NCI-H510A (cell line): ENCODE data around the gene ATP1B2.
"Not testable (repeated sequence)": the region's sequence is repeated elsewhere in the genome, so short reads cannot be mapped to it uniquely, and the experiment has no call there.

Experiments
- DNase-seq: peaks from one replicate; lab custom pipeline; 2025; lab: John Stamatoyannopoulos, UW

The ATP1B2 gene

DNA sequence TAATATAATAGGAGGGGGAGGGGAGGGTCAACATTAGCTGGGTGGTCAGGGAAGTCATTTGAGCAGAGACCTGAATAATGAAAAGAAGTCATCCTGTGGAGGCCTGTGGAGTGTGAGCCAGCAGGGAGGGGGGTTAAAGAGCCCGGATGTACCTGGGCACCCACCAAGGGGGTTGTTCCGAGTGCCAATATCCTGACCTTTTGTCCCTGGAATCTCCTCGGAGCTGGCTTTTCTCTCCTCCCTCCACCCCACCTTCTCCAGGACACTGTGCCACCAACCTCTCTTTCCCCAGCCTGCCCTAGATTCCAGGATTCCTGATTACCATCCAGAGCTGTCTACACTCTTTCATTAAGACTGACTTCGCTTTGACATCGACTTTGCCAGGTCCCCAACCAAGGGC, 14.6 kb upstream of the ATP1B2 start:
- DNase-seq: no peak

DNA sequence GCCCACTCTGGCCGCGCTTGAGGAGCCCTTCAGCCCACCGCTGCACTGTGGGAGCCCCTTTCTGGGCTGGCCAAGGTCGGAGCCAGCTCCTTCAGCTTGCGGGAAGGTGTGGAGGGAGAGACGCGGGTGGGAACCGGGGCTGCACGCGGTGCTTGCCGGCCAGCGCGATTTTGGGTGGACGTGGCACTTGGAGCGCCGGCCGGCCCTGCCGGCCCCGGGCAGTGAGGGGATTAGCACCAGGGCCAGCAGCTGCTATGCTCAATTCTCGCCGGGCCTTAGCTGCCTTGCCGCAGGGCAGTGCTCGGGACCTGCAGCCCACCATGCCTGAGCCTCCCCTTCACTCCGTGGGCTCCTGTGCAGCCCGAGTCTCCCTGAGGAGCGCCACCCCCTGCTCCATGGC, 9.9 kb upstream of the ATP1B2 start:
- no peak for DNase-seq

DNA sequence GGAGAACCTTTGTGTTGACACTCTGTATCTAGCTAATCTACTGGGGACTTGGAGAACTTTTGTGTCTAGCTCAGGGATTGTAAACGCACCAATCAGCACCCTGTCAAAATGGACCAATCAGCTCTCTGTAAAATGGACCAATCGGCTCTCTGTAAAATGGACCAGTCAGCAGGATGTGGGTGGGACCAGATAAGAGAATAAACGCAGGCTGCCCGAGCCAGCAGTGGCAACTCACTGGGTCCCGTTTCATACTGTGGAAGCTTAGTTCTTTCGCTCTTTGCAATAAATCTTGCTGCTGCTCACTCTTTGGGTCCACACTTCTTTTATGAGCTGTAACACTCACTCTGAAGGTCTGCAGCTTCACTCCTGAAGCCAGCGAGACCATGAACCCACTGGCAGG, 9.1 kb upstream of the ATP1B2 start:
- DNase-seq: not testable (repeated sequence)

DNA sequence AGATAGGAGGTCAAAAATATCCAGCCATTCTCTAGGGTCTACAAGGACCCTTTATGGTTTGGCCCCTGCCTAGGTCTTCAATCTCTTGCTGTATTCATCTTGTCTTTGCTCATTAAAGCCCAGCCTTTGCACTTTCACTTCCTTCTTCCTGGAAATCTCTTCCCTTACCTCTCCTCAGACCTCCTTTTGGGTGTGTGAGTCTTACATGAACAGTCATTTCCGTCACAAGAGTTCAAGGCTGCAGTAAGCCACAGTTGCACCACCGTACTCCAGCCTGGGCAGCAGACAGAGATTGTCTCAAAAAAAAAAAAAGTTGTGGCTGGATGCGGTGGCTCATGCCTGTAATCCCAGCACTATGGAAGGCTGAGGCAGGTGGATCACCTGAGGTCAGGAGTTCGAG, 6.0 kb upstream of the ATP1B2 start:
- no peak for DNase-seq

DNA sequence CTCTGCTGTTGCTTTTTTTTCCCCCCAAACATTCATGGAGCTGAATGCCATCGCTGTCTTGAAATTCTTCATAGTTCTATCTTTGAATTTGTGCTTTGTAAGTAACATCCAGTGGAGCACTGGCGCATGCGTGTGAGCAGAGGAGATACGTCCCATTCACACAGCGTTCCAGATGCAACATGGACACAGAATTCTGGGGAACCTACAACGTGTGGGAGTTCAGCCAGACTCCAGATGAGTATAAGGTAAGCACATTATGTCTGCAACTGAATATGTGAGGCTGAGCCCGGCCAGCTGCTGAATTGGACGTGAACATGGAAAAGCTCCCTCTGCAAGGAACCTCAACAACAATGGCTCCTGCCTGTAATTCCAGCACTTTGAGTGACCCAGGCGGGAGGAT, 4.3 kb upstream of the ATP1B2 start:
- DNase-seq: no peak

DNA sequence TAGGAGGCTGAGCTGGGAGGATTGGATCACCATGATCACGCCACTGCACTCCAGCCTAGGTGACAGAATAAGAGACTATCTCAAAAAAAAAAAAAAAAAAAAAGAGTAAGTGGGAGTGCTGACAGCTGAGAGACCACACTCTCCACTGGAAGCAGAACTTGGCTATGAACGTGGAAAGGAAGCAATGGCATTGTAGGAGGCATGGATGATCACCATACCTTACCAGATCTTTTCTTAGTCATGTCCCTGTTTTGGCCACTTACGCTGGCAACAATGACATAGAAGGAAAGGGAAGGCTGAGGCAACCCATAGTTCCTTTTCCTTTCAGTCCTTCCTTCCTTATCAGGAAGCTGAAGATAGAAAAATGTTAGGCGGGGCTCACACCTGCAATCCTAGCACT, 3.7 kb upstream of the ATP1B2 start:
- no peak for DNase-seq

DNA sequence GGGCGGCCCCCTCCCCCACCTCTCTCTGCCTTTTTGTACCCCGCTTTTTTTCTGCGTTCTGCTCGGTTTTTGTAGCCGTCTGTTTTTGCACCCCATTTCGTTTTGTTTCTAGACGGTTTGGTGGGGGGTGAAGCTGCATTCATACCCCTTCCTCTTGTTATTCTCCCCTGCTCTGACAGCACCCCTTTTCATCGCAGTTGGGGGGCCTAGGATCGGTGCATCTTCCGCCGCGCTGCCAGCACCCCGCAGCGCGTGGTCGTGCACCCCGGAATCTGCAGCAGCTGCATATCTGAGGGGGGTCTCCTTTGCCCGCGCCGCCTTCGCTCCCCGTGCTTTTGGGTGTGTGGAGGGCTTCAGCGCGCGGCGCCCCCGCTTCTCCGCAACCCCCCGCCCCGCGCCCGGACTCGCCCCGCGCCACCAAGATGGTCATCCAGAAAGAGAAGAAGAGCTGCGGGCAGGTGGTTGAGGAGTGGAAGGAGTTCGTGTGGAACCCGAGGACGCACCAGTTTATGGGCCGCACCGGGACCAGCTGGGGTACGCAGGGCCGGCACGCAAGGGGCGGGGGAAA, 455 bp downstream of the ATP1B2 start:
- no peak for DNase-seq

DNA sequence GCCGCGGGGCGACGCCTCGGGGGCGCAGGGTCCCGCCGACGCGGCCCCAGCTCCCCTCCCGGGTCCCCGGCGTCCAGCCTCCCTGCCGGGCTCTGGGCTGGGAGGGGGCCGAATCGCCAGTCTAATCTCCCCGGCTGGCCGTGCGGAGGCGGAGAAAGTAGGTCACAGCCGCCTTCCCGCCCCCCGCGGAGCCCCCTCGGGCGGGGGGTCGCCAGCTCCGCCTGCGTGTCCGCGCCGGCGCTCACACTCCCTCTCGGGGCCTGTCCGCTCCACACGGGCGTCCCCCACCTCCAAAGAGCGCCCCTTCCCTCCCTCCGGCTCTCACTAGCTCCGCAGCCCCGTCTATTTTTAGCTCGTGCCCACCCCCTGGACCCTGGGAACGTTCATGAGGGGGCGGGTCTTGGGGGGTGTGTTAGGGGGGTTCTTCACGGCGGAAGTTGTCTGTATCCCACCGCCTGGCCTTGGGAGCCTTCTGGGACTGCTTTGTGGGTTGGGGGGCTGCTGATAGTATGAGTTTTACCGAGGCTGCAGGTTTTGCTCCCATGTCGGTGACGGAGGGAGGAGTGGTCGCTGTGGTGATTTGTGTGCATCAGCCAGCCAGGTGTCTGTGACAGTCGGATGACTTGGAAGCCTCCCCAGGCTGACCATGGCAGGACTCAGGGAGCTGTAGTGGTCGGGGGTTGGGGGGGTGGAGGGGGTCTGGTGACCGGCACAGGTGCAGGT, 1.1 kb downstream of the ATP1B2 start:
- no peak for DNase-seq

DNA sequence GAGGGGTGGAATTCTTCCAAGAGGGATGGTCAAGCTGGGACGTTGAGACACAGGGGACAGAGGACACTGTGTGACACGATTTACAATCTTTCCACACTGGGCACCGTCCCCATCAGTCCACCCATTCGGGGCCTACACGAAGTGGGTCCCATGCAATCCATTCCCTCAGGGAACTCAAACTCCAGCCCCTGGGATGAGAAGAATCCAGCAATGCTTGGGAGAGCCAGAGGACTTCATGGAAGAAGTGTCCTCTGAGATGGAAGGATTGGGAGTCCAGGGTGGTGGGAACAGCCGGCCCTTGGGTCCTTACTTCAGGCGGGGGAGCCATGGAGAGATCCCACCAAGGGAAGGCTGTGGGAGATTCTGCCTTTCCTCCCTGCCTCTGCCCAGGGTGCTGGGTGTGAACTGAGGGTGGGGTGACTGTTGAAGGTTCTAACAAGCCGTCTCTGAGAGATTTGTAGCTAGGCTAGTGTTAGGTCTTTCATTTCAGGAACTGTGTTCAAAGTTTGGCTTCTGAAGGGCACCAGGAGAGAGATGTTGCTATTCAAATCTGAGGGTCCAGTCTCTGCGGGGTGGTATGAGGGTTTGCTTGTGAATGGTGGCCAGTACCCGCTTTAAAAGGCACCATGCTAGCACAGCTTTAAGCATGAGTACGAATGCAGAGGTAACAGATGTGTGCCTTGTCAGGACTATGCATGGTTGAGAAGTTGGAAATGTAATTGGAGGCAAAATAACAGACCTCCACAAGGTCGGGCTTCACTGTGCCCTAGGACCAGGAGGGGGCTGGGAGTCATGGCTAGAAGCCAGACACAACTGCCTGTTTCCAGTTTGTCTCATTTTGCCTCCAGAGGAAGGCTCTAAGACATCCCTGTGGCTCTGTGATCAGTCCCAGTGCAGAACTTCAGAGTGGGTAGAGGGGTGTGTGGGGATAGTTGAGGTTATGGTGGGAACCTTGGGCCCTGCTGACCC, 1.9 kb downstream of the ATP1B2 start:
- DNase-seq: no peak

DNA sequence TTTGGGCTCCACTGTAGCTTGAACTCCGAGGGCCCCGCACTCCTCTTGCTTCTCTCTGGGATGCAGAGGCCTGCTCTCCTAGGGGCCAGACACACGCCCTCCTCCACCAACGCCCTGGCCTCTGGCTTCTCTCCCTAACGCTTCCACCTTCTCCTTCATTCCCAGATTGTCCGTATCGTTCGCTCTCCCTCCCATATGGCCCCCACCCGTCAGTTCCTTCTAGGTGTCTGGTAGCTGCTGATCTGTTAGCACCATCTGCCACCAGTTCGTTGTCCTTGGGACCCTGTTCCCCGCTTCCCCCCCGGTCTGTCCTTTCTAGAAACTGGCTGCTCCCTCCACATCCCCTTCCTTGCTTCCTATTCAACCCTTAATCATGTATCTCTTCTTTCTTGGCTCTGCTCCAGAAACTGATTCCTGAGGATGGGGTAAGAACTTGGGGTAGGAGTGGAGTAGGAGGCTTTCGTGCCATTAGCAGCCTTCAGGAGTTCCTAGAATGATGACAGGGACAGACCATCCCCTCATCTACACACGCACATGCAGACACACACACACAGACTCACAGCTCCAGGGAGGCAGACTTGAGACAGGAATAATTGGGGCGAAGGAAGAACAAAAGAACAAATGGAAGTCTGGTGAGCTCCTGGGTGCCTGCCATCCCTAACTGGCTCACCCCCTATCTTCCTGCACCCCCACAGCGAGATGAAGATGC, 4.3 kb downstream of the ATP1B2 start:
- DNase-seq: no peak

DNA sequence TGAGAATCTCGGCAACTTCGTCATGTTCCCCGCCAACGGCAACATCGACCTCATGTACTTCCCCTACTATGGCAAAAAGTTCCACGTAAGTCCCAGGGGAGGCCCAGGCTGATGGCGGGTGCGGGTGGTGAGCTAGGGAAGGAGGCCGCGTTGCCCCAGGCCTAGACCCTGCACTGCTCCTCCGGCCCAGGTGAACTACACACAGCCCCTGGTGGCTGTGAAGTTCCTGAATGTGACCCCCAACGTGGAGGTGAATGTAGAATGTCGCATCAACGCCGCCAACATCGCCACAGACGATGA, 4.8 kb downstream of the ATP1B2 start:
- DNase-seq: no peak

DNA sequence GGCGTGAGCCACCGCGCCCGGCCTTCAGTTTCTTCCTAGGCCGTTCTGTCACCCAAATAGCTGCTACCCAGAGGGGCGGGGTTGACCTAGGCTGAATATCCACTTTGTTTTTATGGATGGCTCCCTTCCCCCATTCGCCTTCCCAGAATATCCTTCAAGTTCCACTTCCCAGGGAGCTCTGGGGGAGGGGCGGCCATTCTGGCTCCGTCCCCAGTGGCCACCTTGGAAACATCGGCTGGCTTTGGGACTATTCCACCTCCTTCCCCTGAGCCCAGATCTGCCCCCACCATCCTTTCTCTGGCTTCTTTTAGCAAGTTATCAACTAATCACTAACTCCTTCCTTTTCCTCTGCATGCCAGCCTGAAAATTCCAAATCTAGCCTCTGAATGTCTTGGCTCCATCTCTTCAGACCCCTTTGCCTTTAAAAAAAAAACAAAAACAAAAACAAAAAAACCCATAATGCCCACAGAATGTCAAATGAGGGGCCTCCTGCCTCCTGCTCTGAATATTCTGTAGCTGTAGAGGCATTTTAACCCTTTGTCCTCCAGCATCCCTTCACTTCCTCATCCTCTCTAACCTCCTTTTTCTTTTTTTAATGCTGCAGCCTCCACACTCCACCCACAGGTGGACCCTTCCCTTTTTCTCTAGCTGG, 6.4 kb downstream of the ATP1B2 start:
- DNase-seq: no peak

DNA sequence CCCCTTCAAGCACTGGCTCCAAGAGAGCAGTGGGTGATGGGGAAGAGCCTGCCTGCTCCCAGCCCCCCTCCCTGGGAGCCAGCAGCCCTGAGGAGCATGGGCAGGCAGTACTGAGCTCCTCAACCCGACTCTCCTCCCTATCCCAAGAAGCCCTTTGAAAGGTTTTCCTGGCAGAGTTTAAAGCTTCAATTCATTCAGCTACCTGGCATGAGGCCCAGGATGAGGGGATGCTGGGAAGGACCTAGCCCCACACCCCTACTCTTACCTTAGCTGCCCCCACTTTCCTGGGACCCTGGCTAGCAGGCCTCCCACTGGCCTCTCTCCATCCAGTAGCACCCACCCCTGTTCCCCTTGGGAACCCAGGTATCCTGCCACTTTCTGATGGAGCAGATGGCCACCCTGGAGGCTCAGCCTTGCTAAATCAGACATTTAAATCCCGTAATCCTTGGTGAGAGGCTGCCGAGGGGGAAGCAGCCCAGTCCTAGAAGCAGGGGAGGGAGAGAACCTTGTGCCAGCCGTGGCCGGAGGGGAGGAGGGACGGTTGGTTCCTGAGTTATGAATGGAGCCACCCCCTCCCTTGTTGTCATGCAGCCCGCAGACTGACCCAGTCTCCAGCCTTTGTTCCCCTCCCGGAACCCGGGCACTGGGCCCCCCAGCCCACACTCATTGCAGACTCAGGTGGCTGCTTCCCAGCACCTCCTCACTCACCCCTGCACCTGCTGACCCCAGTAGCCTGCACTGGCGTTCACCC, 17.1 kb downstream of the ATP1B2 start:
- DNase-seq: no peak

DNA sequence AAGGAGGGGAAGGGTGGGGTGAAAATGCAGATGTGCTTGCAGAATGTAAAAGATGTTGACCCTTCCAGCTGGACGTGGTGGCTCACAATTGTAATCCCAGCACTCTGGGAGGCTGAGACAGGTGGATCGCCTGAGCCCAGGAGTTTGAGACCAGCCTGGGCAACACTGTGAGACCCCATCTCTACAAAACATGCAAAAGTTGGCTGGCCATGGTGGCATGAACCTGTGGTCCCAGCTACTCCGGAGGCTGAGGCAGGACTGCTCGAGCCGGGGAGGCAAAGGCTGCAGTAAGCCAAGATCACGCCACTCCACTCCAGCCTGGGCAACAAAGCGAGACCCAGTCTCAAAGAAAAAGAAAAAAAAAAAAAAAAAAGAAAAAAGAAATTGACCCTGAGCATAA, 17.8 kb downstream of the ATP1B2 start:
- DNase-seq: no peak

DNA sequence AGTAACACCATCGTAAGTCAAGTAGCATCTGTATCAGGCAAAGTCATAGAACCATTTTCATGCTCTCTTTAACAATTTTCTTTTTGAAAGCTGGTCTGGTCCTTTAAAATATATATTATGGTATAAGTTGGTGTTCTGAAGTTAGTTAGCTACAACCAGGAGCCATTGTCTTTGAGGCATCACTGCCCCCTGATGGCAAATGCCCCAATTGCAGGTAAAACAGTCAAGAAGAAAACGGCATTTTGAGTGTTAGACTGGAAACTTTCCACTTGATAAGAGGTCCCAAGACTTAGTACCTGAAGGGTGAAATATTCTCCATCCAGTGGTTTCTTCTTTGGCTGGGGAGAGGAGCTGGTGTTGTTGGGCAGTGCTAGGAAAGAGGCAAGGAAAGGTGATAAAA, 22.5 kb downstream of the ATP1B2 start:
- DNase-seq: no peak

DNA sequence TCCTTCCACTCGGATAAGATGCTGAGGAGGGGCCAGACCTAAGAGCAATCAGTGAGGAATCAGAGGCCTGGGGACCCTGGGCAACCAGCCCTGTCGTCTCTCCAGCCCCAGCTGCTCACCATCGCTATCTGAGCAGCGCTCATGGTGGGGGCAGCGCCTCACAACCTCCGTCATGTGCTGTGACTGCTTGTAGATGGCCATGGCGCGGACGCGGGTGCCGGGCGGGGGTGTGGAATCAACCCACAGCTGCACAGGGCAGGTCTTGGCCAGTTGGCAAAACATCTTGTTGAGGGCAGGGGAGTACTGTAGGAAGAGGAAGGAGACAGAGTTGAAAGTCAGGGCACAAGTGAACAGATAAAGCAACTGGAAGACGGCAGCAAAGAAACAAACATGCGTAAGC, 24.2 kb downstream of the ATP1B2 start:
- DNase-seq: no peak

DNA sequence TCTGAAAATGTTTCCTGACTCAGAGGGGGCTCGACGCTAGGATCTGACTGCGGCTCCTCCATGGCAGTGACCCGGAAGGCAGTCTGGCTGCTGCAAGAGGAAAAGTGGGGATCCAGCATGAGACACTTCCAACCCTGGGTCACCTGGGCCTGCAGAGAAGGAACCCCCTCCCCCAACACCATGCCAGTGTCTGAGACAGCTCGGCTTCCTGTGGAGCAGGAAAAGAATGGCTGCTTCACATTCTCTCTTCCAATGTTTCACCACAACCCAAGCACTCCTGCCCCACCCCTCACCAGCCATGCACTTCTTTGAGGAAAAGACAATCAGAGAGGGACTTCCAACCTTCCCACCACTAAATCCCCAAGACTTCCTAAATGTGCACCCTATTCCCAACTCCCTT, 25.8 kb downstream of the ATP1B2 start:
- DNase-seq: no peak

DNA sequence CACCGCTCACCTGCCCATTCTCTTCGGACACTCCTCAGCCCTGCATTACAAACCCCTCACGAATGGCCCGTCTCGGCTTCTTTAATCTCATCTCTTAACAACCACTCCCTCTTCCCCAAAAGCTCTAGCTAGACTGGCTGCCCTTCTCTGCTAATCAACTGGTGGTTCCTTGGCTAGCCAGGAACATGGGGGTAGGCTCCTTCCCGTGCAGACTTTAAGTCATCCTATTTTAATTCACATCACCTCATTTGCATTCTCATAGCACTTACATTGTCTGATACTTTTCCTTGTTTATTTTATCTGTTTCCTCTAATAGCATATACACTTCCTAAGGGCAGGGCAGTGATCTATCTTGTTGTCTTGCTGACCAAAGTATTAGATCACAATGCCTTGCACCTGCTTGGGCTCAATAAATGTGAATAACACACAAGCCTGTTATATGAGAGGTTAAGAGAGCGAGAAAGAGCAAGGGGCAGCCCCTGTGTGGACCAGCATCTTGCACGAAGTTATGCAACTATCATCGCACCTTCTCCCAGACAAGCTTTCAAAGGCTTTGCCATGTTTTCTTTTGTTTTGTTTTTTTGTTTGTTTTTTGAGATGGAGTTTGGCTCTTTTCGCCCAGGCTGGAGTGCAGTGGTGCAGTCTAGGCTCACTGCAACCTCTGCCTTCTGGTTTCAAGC, 26.8 kb downstream of the ATP1B2 start:
- DNase-seq: no peak

DNA sequence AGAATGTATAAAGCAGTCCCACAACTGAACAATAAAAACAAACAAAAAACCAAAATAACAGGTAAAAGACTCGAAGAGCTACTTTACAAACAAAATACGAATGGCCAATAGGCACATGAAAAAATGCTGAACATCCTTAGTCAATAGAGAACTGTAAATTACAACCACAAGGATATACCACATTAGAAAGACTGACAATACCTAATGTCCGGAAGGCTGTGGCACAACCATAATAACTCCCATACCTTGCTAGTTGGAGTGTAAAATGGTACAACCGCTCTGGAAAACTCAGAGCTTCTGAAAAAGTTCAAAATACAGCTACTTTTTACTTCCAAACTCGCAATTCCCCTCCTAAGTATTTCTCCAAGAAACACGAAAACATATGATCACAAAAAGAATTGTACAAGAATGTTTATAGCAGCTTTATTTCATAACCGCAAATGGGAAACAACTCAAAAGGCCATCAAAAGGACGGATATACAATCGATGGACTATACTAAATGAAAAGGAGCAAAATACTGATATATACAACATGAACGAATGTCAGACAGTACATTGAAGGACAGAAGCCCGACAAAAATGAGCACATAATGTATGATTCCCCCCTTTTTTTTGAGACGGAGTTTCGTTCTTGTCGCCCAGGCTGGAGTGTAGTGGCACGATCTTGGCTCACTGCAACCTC, 34.3 kb downstream of the ATP1B2 start:
- no peak for DNase-seq

DNA sequence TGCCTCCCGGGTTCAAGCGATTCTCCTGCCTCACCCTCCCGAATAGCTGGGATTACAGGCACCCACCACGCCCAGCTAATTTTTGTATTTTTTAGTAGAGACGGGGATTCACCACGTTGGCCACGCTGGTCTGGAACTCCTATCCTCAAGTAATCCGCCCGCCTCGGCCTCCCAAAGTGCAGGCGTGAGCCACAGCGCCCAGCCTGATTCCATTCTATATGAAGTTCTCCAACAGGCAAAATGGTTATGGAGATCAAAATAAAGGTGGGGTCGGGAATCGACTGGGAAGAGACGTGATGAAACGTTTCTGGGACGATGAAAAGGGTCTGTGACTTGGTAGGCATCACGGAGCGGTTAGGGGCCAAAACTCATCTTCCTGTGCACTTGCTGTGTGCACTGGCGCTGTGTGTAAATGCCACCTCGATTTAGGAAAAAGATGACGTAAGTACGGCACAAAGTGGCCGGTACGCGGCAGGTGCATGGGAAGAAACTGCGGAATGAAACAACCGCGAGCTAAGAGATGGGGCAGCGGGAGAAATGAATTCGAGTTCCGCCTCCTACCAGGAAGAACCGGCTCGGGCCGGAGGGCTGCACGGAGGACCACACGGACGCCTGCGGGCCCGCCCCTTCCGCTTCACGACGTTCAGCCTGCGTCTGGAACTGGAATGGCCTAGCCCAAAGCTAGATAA, 35.0 kb downstream of the ATP1B2 start:
- peak; percentile 82 for DNase-seq
